ENCODE results near the gene CST3. TPM values are rescaled to one million over a fixed set of nuclear protein-coding genes. Genes with fewer than 3 reads are reported as not detected.

The CST3 gene
- total and polyA plus RNA-seq, 2 of the 8 experiments (the other 6 are each of a cell fraction or from before 2014, with no cell fraction given): 53.2 to 184 TPM

DNA sequence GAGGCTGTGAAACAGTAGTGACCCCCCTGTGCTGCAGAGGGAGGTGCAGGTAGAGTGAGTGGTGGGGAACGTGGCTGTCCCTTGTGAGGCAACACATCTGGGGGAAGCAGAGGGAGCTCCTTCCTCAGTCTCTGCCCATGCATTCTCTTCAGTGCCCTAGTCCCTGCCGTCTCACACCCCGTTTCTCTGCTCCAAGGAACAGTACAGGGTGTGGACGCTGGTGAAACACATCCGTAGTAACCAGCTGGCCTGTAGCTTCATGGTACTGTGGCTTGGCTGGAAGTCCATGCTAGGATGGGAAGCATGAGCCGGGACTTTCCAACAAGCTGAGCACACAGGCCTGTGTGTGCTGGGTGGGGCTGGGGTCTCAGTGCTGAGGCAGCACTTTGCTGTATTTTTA, 25.4 kb upstream of the CST3 start:
- Histone ChIP-seq H2BK5ac (ENCODE audit: low read depth, low read length) (no peak overlapping the region), H3K27me3 (replicated peaks in 1 of 4; ENCODE audit: control insufficient read depth in 3 of 4, extremely low read depth in 1 of 4, insufficient read depth in 3 of 4, low read length in 3 of 4) (no peaks in the 10 kb centered on the region), H3K14ac (ENCODE audit: insufficient read length) (no peak overlapping the region), H2BK120ac (replicated peaks; ENCODE audit: low read depth, low read length) (no peak overlapping the region), H4K91ac (replicated peaks; ENCODE audit: insufficient read length, low read length) (no peak overlapping the region), H3K18ac (ENCODE audit: extremely low read depth, low read length) (no peak overlapping the region), H3K27ac (ENCODE audit: low read depth, low read length) (no peak overlapping the region), H3K23me2 (ENCODE audit: low read depth, low read length) (peaks cover 5% of the 10 kb centered on the region), H2BK15ac (ENCODE audit: low read length) (no peak overlapping the region), H3K79me2 (ENCODE audit: control insufficient read depth in 1 of 2, insufficient read depth in 2 of 2, low read length in 2 of 2) (no peaks in the 10 kb centered on the region), H4K8ac (ENCODE audit: extremely low read depth, insufficient read depth, low read length) (no peak overlapping the region), H2BK20ac (ENCODE audit: low read length) (no peak overlapping the region), H3K9ac (replicated peaks in 1 of 4; ENCODE audit: extremely low read depth in 1 of 4, low read depth in 3 of 4, low read length in 3 of 4) (no peak overlapping the region), H3K4me1 (replicated peaks in 1 of 4; ENCODE audit: control insufficient read depth in 3 of 4, insufficient read depth in 4 of 4, low read length in 3 of 4) (no peaks in the 10 kb centered on the region), H3K4me2 (ENCODE audit: insufficient read depth in 1 of 2, low read depth in 2 of 2, low read length in 2 of 2) (no peak overlapping the region), H3K23ac (ENCODE audit: insufficient read length) (no peak overlapping the region), H2AFZ (ENCODE audit: low read length) (no peak overlapping the region), H4K5ac (ENCODE audit: insufficient read length, low read depth, low read length) (no peak overlapping the region), H2BK12ac (ENCODE audit: low read depth, low read length) (no peak overlapping the region), H3K56ac (replicated peaks; ENCODE audit: insufficient read length, low read depth, low read length) (no peak overlapping the region), H3K9me3 (ENCODE audit: insufficient read depth in 2 of 2, low read depth in 1 of 2, low read length in 1 of 2) (no peaks in the 10 kb centered on the region), H3K36me3 (ENCODE audit: control insufficient read depth in 2 of 4, insufficient read depth in 4 of 4, low read length in 3 of 4) (no peaks in the 10 kb centered on the region), H2AK5ac (ENCODE audit: low read depth, low read length) (no peak overlapping the region; the same call in 1 of the 2 replicates), H4K20me1 (replicated peaks in 1 of 2; ENCODE audit: control insufficient read depth in 1 of 2, insufficient read depth in 2 of 2, low read length in 2 of 2) (peaks cover 0 to 3% of the 10 kb centered on the region in 2 experiments), H3K4me3 (ENCODE audit: extremely low read depth in 1 of 4, insufficient read depth in 2 of 4, low read depth in 3 of 4, low read length in 4 of 4) (no peak overlapping the region), H3K79me1 (ENCODE audit: low read depth, low read length) (no peaks in the 10 kb centered on the region), H3K4ac (replicated peaks; ENCODE audit: insufficient read length, low read depth, low read length) (no peak overlapping the region)
- FAIRE-seq (no peak), DNase-seq (ENCODE audit: low read depth in 1 of 2, low spot score in 2 of 2) (no peak)
- ChIA-PET POLR2A (ENCODE audit: partially characterized antibody) (no interaction called here), CTCF (ENCODE audit: partially characterized antibody) (interaction anchor here (0.9 to 1.7 kb wide), 4 partner anchors 8 to 217 kb away, joined by 3 to 6 read pairs (median 4); no protein-coding TSS in a partner anchor)
- WGBS, 2 experiments (ENCODE audit: extremely low coverage in 1 of 2, insufficient coverage in 1 of 2, insufficient read length in 1 of 2, insufficient replicate concordance in 2 of 2, low coverage in 1 of 2, low lambda C conversion rate in 2 of 2, missing lambda C conversion rate in 1 of 2): 92% methylated on average over 6 of the region's 6 CpGs; no CpG with 5 or more reads in 1 of the 2 experiments
- TF ChIP-seq BCL11A (IDR thresholded peaks at IDR 0.05; ENCODE audit: low read depth in 2 of 2, low read length in 2 of 2) (no peak), ATF3 (IDR thresholded peaks at IDR 0.05; ENCODE audit: insufficient read depth, low read depth, low read length) (no peak), CREB1 (IDR thresholded peaks at IDR 0.05) (no peak), RFX5 (IDR thresholded peaks at IDR 0.05; ENCODE audit: borderline replicate concordance, low read depth, low read length) (no peak), ASH2L (IDR thresholded peaks at IDR 0.05; ENCODE audit: low read length) (no peak), SP1 (IDR thresholded peaks at IDR 0.05; ENCODE audit: low read depth, low read length) (no peak), FOSL1 (IDR thresholded peaks at IDR 0.05; ENCODE audit: insufficient read depth, low read depth, low read length) (no peak), SAP30 (IDR thresholded peaks at IDR 0.05; ENCODE audit: insufficient read depth, insufficient replicate concordance, low read length) (no peak), KDM5A (IDR thresholded peaks at IDR 0.05; ENCODE audit: low read length) (no peak), CTCF (IDR thresholded peaks at IDR 0.05; ENCODE audit: control extremely low read depth in 1 of 3, insufficient read depth in 1 of 3, low read depth in 1 of 3, low read length in 3 of 3) (no peak), GTF2F1 (IDR thresholded peaks at IDR 0.05; ENCODE audit: borderline replicate concordance, low read depth, low read length) (no peak), KDM4A (IDR thresholded peaks at IDR 0.05; ENCODE audit: low read depth, low read length, severe bottlenecking) (no peak)

Data from H1 (cell line).